Measurements from ENCODE around the gene DOC2A. TPM values are rescaled to one million over a fixed set of nuclear protein-coding genes. Genes with fewer than 3 reads are reported as not detected.
A peak's percentile ranks its signal among the peaks of the same experiment; 100 is the strongest.

DOC2A gene
- total RNA-seq, 1 experiment from 2014 or later, result 3.2 TPM

GRCh38 chr16:30005341-30006094 lies 5.3 kb downstream of the DOC2A start:
- no peak for TF ChIP-seq POLR2AphosphoS5 (IDR thresholded peaks at IDR 0.05; ENCODE audit: low read depth, low read length)
- TF ChIP-seq SIN3A (IDR thresholded peaks at IDR 0.05; ENCODE audit: borderline replicate concordance, insufficient read depth, low read depth, low read length), result no peak
- peak; percentile 92 for TF ChIP-seq CTCF (IDR thresholded peaks at IDR 0.05)
- TF ChIP-seq TCF7L2 (IDR thresholded peaks at IDR 0.05; ENCODE audit: low read depth, low read length), result no peak
- in situ Hi-C loops (cut with HindIII; ENCODE audit: low pct_unique_long_range_greater_than_20kb, low sequenced_read_pairs) (no loop called here), intact Hi-C loops (cut with micrococcal nuclease; ENCODE audit: unreplicated experiment) (no loop called here)
- ATAC-seq (peak; percentile 60), DNase-seq (ENCODE audit: low read depth, low spot score) (no peak)
- no peak overlapping the region for H3K27ac ChIP-seq (ENCODE audit: low read length)
- H3K27me3 ChIP-seq (ENCODE audit: control insufficient read depth, insufficient read depth, low read length), result no peaks in the 10 kb centered on the region
- ChIA-PET POLR2A (interaction anchor here (0.5 kb wide), 1 partner anchor 32 kb away, joined by 4 read pairs; the partner anchor contains the start of gene TAOK2), CTCF (interaction anchor here (0.6 to 1.0 kb wide), 2 partner anchors 13 to 16 kb away, joined by 3 to 7 read pairs; no protein-coding TSS in a partner anchor)
- no peak overlapping the region for H3K4me3 ChIP-seq (ENCODE audit: low read depth in 2 of 2, low read length in 2 of 2)
- H3K4me1 ChIP-seq (ENCODE audit: control insufficient read depth, insufficient read depth, low read length), result 0 out of 2 replicates have a peak, but pooled peaks cover 3% of the 10 kb centered on the region
- no TSS peak for BruUV-seq (replicated peaks)
- H3K9me3 ChIP-seq (ENCODE audit: control insufficient read depth, insufficient read depth, low read depth, low read length), result no peaks in the 10 kb centered on the region
- H3K36me3 ChIP-seq (ENCODE audit: control insufficient read depth, insufficient read depth, low read length), result no peaks in the 10 kb centered on the region

GRCh38 chr16:30004811-30005242 lies 6.0 kb downstream of the DOC2A start:
- Histone ChIP-seq H3K36me3 (ENCODE audit: control insufficient read depth, insufficient read depth, low read length) (no peaks in the 10 kb centered on the region), H3K27ac (ENCODE audit: low read length) (no peak overlapping the region), H3K27me3 (ENCODE audit: control insufficient read depth, insufficient read depth, low read length) (no peaks in the 10 kb centered on the region), H3K4me3 (ENCODE audit: low read depth in 2 of 2, low read length in 2 of 2) (no peak overlapping the region), H3K9me3 (ENCODE audit: control insufficient read depth, insufficient read depth, low read depth, low read length) (no peaks in the 10 kb centered on the region), H3K4me1 (ENCODE audit: control insufficient read depth, insufficient read depth, low read length) (0 out of 2 replicates have a peak, but pooled peaks cover 3% of the 10 kb centered on the region)
- no TSS peak for BruUV-seq (replicated peaks)
- intact Hi-C loops (cut with micrococcal nuclease; ENCODE audit: unreplicated experiment) (no loop called here), in situ Hi-C loops (cut with HindIII; ENCODE audit: low pct_unique_long_range_greater_than_20kb, low sequenced_read_pairs) (no loop called here)
- peak; percentile 62 for ATAC-seq
- TF ChIP-seq CTCF (IDR thresholded peaks at IDR 0.05) (no peak), SIN3A (IDR thresholded peaks at IDR 0.05; ENCODE audit: borderline replicate concordance, insufficient read depth, low read depth, low read length) (no peak), TCF7L2 (IDR thresholded peaks at IDR 0.05; ENCODE audit: low read depth, low read length) (no peak), POLR2AphosphoS5 (IDR thresholded peaks at IDR 0.05; ENCODE audit: low read depth, low read length) (no peak), REST (IDR thresholded peaks at IDR 0.05; ENCODE audit: insufficient read depth in 1 of 2, low read depth in 2 of 2, low read length in 1 of 2) (no peak)
- no peak for DNase-seq (ENCODE audit: low read depth, low spot score)
- ChIA-PET CTCF (interaction anchor here (1.0 kb wide), 1 partner anchor 15 kb away, joined by 3 read pairs; no protein-coding TSS in a partner anchor), POLR2A (interaction anchor here (0.5 kb wide), 1 partner anchor 31 kb away, joined by 4 read pairs; the partner anchor contains the start of gene TAOK2)
